ENCODE measurements around the gene SPEF2. TPM values are rescaled to one million over a fixed set of nuclear protein-coding genes. Genes with fewer than 3 reads are reported as not detected.
A peak's percentile ranks its signal among the peaks of the same experiment; 100 is the strongest.

The SPEF2 gene
- total RNA-seq: 10 to 100 TPM in 2 of 3 donors, 1 to 10 TPM in 1; 8.2 to 35.9 (median 11.5) TPM

- Histone ChIP-seq H3K27ac (peak within 1 kb of the TSS; percentile 33 to 63), H3K4me3 (peak within 1 kb of the TSS; percentile 76 to 88 (median 82)), H3K4me1 (no peaks in the 10 kb centered on the region), H3K27me3 (no peaks in the 10 kb centered on the region), H3K9me3 (no peaks in the 10 kb centered on the region), H3K36me3 (no peaks in the 10 kb centered on the region)
- TF ChIP-seq, protein P1, sequence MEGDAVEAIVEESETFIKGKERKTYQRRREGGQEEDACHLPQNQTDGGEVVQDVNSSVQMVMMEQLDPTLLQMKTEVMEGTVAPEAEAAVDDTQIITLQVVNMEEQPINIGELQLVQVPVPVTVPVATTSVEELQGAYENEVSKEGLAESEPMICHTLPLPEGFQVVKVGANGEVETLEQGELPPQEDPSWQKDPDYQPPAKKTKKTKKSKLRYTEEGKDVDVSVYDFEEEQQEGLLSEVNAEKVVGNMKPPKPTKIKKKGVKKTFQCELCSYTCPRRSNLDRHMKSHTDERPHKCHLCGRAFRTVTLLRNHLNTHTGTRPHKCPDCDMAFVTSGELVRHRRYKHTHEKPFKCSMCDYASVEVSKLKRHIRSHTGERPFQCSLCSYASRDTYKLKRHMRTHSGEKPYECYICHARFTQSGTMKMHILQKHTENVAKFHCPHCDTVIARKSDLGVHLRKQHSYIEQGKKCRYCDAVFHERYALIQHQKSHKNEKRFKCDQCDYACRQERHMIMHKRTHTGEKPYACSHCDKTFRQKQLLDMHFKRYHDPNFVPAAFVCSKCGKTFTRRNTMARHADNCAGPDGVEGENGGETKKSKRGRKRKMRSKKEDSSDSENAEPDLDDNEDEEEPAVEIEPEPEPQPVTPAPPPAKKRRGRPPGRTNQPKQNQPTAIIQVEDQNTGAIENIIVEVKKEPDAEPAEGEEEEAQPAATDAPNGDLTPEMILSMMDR (IDR thresholded peaks at IDR 0.05): peak; percentile 41 to 76 (median 74)
- TF ChIP-seq POLR2AphosphoS5 (IDR thresholded peaks at IDR 0.05): no peak
- DNase-seq (ENCODE audit: low spot score in 2 of 2): peak; percentile 63 to 82
- intact Hi-C loops (cut with DNase I; ENCODE audit: low total_unique reads): no loop called here
These were observed at the start of gene SPEF2 for GRCh38 chr5:35617435-35618303. Gene SPEF2, plus strand, starts transcription at chr5:35617863. Its CDS starts 135 bp downstream, at chr5:35617998.

DNA sequence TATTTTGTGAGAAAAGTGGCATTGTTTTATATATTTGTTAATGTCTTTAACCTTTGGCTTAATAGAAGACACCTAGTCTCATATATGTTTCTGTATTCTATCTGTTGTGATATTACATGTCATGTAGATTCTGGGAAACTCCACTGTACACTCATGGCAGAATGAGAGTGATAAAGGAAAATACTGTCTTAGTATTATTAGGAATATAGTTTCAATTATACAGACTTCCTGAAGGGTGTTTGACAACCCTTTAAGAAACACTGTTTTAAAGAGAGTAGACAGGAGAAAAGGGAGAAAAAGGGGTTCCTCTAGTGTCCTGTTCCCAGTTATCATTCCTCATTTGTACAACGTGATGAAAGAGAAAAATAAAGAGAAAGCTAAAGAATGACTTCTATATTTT lies 42.1 kb upstream of the SPEF2 start:
- no peaks in the 10 kb centered on the region for H3K9me3 ChIP-seq
- intact Hi-C loops (cut with DNase I; ENCODE audit: low total_unique reads): no loop called here
- no peak overlapping the region for H3K4me3 ChIP-seq
- no peaks in the 10 kb centered on the region for H3K27me3 ChIP-seq
- DNase-seq (ENCODE audit: low spot score in 2 of 2): no peak
- no peaks in the 10 kb centered on the region for H3K36me3 ChIP-seq
- H3K4me1 ChIP-seq: no peaks in the 10 kb centered on the region
- H3K27ac ChIP-seq: no peak overlapping the region
- TF ChIP-seq POLR2AphosphoS5 (IDR thresholded peaks at IDR 0.05): no peak
- TF ChIP-seq, protein P1 (IDR thresholded peaks at IDR 0.05): no peak
- no peak for TF ChIP-seq POLR2A (IDR thresholded peaks at IDR 0.05)

DNA sequence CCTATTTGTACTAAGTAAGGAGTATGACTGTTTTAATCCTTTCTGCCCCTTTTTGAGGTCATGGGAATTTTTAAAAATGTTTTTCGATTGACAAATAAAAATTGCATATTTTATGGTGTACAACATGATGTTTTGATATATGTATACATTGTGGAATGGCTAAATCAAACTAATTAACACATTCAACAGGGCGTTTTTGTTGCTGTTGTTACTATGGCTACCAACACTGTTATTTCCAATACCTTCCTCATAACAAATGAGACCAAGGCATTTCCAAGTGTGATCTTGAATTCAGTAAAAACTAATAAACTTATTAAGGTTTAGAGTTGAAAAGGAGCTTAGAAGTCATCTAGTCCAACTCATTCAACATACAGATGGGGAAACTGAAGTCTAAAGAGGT lies 30.2 kb upstream of the SPEF2 start:
- H3K4me1 ChIP-seq: no peaks in the 10 kb centered on the region
- no peaks in the 10 kb centered on the region for H3K27me3 ChIP-seq
- DNase-seq (ENCODE audit: low spot score in 2 of 2): no peak
- H3K27ac ChIP-seq: no peak overlapping the region
- no peak overlapping the region for H3K4me3 ChIP-seq
- no peaks in the 10 kb centered on the region for H3K9me3 ChIP-seq
- no peaks in the 10 kb centered on the region for H3K36me3 ChIP-seq
- TF ChIP-seq POLR2AphosphoS5 (IDR thresholded peaks at IDR 0.05): no peak
- TF ChIP-seq, protein P1 (IDR thresholded peaks at IDR 0.05): no peak
- TF ChIP-seq POLR2A (IDR thresholded peaks at IDR 0.05): no peak
- intact Hi-C loops (cut with DNase I; ENCODE audit: low total_unique reads): no loop called here

- H3K9me3 ChIP-seq: no peaks in the 10 kb centered on the region
- no peaks in the 10 kb centered on the region for H3K27me3 ChIP-seq
- H3K27ac ChIP-seq: no peak overlapping the region
- DNase-seq (ENCODE audit: low spot score in 2 of 2): no peak
- intact Hi-C loops (cut with DNase I; ENCODE audit: low total_unique reads): no loop called here
- no peak overlapping the region for H3K4me3 ChIP-seq
- no peak for TF ChIP-seq POLR2A (IDR thresholded peaks at IDR 0.05)
- TF ChIP-seq, protein P1 (IDR thresholded peaks at IDR 0.05): no peak
- H3K4me1 ChIP-seq: no peaks in the 10 kb centered on the region
- no peaks in the 10 kb centered on the region for H3K36me3 ChIP-seq
These were observed 24.3 kb upstream of the SPEF2 start for GRCh38 chr5:35593338-35593737.

GRCh38 chr5:35598707-35599370 lies 18.8 kb upstream of the SPEF2 start:
- no peak for TF ChIP-seq POLR2A (IDR thresholded peaks at IDR 0.05)
- TF ChIP-seq, protein P1 (IDR thresholded peaks at IDR 0.05): no peak
- no peak for TF ChIP-seq POLR2AphosphoS5 (IDR thresholded peaks at IDR 0.05)
- Histone ChIP-seq H3K27ac (no peak overlapping the region), H3K4me3 (no peak overlapping the region), H3K36me3 (no peaks in the 10 kb centered on the region), H3K4me1 (no peaks in the 10 kb centered on the region), H3K27me3 (no peaks in the 10 kb centered on the region), H3K9me3 (no peaks in the 10 kb centered on the region)
- intact Hi-C loops (cut with DNase I; ENCODE audit: low total_unique reads): no loop called here
- no peak for DNase-seq (ENCODE audit: low spot score in 2 of 2)
